ENCODE results near the gene FAM47E.

- no peak for TF ChIP-seq CTCF (IDR thresholded peaks at IDR 0.05)
- TF ChIP-seq POLR2A (IDR thresholded peaks at IDR 0.05) = no peak
- TF ChIP-seq POLR2AphosphoS5 (IDR thresholded peaks at IDR 0.05) = no peak
These were observed 19.7 kb downstream of the FAM47E start for GRCh38 chr4:76271248-76271647.

Data from prostate gland (tissue), 2 donors.